HG02840 (cell line): ENCODE results near the gene S100A4.
"Not testable (repeated sequence)": the region's sequence is repeated elsewhere in the genome, so short reads cannot be mapped to it uniquely, and the experiment has no call there.

Experiments
- ATAC-seq: cut with Tn5 transposase; IDR thresholded peaks from one replicate; pipeline ENCODE4 v1.9.1; 2021; ENCODE audit warnings: mild to moderate bottlenecking, moderate library complexity, moderate number of reproducible peaks; ENCODE audit not compliant: unreplicated experiment, low FRiP score

The S100A4 gene

GRCh38 chr1:153536012-153536670 is 9.5 kb downstream of the S100A4 start:
- no peak for ATAC-seq

- no peak for ATAC-seq
These were observed 10.2 kb downstream of the S100A4 start, which contains the start of gene S100A6 for GRCh38 chr1:153535242-153536011. S100A6 (minus strand) TSS chr1:153535991; CDS start chr1:153535339, 652 bp downstream.

GRCh38 chr1:153534925-153535241 is 10.7 kb downstream of the S100A4 start:
- ATAC-seq, result no peak

DNA sequence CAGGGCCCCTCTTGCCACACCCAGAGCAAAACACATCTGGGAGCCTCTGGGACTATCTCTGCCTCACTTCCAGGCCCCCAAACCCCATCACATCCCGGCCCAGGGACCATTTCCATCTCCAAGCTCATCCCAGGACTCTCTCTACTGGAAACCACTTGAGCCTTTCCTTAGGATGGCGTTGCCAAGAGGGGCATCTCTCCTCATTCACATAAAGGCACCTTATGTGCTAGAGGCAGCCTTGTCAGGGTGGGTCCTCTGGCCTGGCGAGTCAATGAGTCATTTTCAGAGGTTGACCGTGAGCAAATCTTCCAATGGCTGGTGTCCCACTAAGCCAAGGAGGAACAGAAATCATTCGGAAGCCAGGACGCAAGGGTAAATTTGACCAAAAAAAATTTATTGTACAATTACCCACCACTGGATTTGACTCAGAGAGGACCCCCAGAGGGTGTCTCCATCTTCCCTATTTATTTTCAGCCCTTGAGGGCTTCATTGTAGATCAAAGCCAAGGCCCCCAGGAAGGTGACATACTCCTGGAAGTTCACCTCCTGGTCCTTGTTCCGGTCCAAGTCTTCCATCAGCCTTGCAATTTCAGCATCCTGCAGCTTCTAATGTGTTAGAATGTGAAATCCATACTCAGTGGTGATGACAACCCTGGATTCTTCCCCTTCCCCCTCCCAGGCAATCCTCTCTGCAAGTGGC is 11.2 kb downstream of the S100A4 start:
- no peak for ATAC-seq

GRCh38 chr1:153533689-153534201 is 11.9 kb downstream of the S100A4 start:
- no peak for ATAC-seq

DNA sequence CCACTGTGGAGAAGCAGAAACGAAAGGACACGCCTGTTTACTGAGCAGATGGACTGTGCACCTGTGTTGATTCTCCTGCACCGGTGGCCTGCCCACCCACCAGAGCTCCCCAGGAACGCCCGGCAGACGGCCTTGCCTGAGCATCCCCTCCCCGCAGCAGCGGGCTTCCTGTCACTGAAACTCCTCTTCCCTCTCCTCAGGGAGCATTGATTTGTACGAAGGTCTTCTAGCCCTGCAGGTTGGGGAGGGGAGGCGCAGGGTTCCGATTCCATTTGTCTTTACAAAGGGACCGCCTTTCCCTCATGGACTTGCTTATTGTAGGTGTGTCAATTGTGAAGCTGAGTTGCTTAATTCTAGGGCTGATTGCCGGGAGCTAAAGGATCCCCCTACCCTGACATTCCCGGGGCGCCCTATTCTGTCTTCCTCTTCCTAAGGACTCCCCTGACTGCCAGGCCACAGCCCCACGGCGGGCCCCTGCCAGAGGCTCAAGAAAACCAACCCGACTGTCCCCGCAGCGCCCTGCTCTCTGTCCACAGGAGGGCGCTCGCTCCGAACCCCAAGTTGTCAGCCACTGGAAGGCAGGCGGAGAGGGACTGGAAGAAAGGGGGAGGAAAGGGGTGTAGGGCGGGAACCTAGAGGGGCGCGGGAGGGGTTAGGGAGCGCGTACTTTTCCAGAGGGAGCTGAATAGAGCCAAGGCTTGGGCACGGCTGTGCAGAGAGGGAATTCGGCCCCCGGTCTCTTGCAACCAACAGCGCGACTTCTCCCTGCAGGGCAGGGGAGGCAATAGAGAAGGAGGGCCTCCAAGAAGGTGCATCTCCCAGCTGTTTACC is 12.6 kb downstream of the S100A4 start:
- no peak for ATAC-seq

DNA sequence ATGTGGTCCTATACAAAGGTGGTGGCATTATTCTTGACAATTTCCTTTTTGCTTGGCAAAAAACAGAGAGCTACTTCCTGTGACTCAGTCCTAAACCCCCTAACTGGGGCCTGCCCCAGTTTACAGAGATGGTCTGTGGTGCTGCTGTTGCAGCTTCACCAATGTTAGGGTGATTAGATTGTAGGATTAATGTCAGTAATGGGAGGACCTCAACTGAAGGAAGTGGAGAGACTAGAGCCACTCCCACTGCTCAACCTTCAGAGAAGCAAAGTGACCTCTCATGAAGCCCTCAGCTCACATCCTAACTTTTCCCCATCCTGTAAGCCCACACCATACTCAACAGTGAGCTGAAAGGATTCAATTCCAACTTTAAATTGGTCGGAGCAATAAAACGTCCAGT is 13.4 kb downstream of the S100A4 start:
- ATAC-seq, result no peak

DNA sequence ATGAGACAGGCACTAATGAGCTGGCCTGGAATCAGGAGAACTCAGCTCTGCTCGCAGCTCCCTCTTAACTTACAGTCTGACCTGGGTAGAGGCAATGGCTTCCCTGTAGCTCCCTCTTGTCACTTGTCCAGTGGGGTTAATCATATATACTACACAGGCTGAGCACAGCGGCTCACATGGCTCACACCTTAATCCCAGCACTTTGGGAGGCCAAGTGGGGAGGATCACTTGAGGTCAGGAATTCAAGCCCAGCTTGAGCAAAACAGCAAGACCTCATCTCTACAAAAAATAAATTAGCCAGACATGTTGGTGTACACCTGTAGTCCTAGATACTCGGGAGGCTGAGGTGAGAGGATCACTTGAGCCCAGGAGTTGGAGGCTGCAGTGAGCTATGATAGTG is 14.0 kb downstream of the S100A4 start:
- ATAC-seq, result no peak

GRCh38 chr1:153527683-153528040 is 17.9 kb downstream of the S100A4 start:
- ATAC-seq, result no peak

DNA sequence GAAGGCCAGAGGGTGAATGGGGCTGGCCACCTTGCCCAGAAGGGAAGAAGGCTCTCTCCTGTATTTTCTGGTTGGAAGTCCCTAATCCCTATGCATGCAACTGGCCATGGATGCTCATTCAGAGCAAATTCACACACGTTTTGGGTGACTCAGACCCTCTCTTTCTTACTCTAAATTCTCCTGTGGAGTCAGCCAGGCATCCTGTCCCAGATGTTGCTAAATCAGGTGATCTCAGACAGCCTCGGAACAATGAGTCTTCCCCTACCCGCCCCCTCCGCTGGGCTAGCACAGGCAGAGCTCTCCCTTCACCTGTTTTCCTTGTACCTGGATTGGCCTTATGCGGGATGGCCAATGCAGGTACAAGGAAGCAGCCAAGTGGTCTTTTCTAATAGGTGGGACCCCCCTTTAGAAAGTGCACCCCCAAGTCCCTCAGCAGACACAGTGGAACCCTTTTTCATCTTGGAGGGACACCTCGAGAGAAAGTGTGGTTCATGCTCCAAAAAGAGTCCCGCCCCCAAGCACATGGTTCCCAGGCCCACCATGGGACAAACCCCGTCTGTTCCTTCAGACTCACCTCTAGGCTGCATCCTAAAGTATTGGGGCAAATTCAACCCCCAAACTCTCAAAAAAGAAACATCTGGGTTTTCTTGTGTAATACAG is 18.5 kb downstream of the S100A4 start:
- ATAC-seq, result no peak

GRCh38 chr1:153526132-153526543 is 19.5 kb downstream of the S100A4 start:
- no peak for ATAC-seq

DNA sequence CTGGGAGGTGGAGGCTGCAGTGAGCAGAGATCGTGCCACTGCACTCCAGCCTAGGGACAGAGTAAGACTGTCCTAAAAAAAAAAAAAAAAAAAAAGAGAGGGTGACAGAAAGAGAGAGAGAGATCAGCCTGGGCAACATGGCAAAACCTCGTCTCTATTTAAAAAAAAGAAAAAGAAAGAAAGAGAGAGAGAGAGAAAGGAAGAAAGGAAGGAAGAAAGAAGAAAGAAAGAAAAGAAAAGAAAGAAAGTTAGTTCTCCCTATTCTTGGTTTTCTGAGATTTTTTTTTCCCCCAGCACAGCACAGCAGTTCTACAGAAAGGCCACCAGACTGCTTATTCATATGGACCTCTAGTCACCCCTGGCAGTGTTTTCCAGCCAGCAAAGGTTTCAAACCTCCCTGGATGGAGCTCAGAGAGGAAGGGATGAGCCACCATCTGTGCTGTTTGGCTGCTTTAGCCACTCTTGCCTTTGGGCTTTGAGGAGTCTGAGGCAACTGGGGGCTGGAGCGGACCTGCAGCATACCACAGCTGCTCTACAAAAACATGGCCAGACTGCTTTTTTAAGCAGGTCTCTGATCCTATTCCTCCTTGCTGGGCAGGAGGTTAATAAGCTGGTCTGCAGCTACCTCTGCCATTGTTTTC is 20.4 kb downstream of the S100A4 start:
- no peak for ATAC-seq

DNA sequence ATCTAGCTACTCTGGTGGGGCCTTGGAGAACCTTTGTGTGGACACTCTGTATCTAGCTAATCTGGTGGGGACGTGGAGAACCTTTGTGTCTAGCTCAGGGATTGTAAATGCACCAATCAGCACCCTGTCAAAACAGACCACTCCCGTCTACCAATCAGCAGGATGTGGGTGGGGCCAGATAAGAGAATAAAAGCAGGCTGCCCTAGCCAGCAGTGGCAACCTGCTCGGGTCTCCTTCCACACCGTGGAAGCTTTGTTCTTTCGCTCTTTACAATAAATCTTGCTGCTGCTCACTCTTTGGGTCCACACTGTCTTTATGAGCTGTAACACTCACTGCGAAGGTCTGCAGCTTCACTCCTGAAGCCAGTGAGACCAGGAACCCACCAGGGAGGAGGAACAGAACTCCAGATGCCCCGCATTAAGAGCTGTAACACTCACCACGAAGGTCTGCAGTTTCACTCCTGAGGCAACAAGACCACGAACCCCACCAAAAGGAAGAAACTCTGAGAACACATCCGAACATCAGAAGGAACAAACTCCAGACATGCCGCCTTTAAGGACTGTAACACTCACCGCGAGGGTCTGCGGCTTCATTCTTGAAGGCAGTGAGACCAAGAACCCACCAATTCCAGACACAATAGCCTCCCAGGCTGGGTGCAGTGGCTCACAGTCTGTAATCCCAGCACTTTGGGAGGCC is 23.1 kb downstream of the S100A4 start:
- ATAC-seq, result not testable (repeated sequence)

- not testable (repeated sequence) for ATAC-seq
These were observed 23.8 kb downstream of the S100A4 start for GRCh38 chr1:153521808-153522207.

DNA sequence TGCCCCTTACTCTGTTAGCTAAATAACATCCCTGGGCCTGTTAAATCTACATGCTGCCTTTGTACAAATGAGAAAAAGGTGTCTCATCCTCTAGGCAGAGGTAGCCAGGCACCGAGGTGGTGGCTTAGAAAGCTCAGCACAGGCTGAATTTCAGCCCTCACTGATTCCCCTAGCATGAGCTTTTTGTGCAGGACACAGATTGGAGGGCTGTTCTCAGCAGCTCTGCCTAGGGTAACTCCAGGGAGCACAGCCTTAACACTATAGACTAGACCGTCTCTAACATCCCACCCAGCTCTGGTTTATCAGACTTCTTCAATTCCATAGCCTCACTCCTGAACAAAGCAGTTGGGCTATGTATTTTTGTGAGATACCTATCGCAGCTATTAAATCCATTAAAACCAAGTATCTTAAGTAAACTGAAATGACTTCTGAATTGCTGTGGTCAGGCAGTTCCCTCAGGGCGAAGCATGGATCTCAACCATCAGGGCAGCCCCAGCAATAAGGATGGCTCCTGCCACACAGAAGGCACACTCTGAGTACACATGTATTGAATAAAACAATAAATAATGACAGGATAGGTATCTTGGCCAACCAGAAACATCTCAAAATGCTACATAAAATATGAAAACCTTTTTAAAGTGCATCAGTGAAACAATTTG is 24.7 kb downstream of the S100A4 start:
- no peak for ATAC-seq

DNA sequence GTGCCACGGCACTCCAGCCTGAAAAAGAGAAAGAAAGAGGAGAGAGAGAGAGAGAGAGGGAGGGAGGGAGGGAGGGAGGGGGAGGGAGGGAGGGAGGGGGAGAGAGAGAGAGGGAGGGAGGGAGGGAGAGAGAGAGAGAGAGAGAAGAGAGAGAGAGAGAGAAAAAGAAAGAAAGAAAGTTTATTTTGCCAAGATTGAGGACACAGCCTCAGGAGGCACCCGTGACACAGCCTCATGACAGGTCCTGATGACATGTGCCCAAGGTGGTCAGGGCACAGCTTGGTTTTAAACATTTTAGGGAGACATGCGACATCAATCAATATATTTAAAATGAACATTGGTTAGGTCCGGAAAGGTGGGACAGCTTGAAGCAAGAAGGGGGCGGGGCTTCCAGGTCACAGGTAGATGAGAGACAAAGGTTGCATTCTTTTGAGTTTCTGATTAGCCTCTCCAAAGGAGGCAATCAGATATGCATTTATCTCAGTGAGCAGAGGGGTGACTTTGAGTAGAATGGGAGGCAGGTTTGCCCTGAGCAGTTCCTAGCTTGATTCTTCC is 25.4 kb downstream of the S100A4 start:
- not testable (repeated sequence) for ATAC-seq

- ATAC-seq, result no peak
These were observed 26.4 kb downstream of the S100A4 start for GRCh38 chr1:153519242-153519641.
